ENCODE results near the gene TDRD9.

The TDRD9 gene

DNA sequence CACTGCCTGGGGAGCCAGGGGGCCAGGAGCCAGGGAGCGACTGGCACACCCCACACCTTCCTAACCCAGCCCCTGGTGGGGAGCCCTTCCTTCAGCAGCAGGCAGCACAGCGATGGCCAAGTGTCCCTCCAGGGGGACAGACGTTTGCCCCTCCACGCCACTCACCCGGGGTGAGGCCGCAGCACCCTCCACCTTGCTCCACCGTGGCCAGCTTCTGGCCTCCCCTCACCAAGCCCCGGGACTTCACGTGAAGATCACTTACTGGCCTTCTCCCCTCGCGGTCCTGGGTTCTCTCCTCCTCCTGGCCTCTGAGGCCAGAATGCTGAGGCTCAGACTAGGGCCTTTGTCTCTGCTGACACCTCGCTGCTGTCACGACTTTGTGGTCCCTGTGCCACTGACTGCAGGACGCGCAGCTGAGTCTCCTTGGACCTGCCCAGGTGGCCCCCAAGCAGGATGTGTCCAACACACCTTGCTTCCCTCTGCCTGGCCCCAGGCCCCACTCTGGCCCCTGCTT is 153.8 kb downstream of the TDRD9 start:
- DNase-seq (ENCODE audit: insufficient read length, low spot score) (peak; percentile 11), FAIRE-seq (no peak)
- TF ChIP-seq POLR2A (IDR thresholded peaks at IDR 0.05; ENCODE audit: low read depth, low read length) = no peak
- TF ChIP-seq POLR2AphosphoS5 (IDR thresholded peaks at IDR 0.05; ENCODE audit: low read depth, low read length) = no peak
- TF ChIP-seq TAF1 (IDR thresholded peaks at IDR 0.05; ENCODE audit: low read depth, low read length) = no peak
- no peak for TF ChIP-seq PAX5 (IDR thresholded peaks at IDR 0.05; ENCODE audit: insufficient read depth, low read length, severe bottlenecking)
- TF ChIP-seq SPI1 (IDR thresholded peaks at IDR 0.05; ENCODE audit: low read depth, low read length) = no peak
- no peak for TF ChIP-seq POU2F2 (IDR thresholded peaks at IDR 0.05; ENCODE audit: low read depth, low read length)

- TF ChIP-seq SPI1 (IDR thresholded peaks at IDR 0.05; ENCODE audit: low read depth, low read length) = no peak
- no peak for TF ChIP-seq TAF1 (IDR thresholded peaks at IDR 0.05; ENCODE audit: low read depth, low read length)
- TF ChIP-seq POU2F2 (IDR thresholded peaks at IDR 0.05; ENCODE audit: low read depth, low read length) = no peak
- TF ChIP-seq PAX5 (IDR thresholded peaks at IDR 0.05; ENCODE audit: insufficient read depth, low read length, severe bottlenecking) = no peak
- FAIRE-seq = no peak
- DNase-seq (ENCODE audit: insufficient read length, low spot score) = no peak
Measured at GRCh38 chr14:104082807-104083206, 154.6 kb downstream of the TDRD9 start.

GRCh38 chr14:104084251-104085002 is 156.2 kb downstream of the TDRD9 start:
- TF ChIP-seq PAX5 (IDR thresholded peaks at IDR 0.05; ENCODE audit: insufficient read depth, low read length, severe bottlenecking) = no peak
- TF ChIP-seq SPI1 (IDR thresholded peaks at IDR 0.05; ENCODE audit: low read depth, low read length) = no peak
- TF ChIP-seq POLR2AphosphoS5 (IDR thresholded peaks at IDR 0.05; ENCODE audit: low read depth, low read length) = no peak
- no peak for TF ChIP-seq POU2F2 (IDR thresholded peaks at IDR 0.05; ENCODE audit: low read depth, low read length)
- no peak for TF ChIP-seq POLR2A (IDR thresholded peaks at IDR 0.05; ENCODE audit: low read depth, low read length)
- TF ChIP-seq TAF1 (IDR thresholded peaks at IDR 0.05; ENCODE audit: low read depth, low read length) = no peak
- FAIRE-seq (no peak), DNase-seq (ENCODE audit: insufficient read length, low spot score) (no peak)

GRCh38 chr14:104085032-104085888 is 157.0 kb downstream of the TDRD9 start, which contains the start of gene ASPG:
ASPG (plus strand) TSS chr14:104085700; CDS start chr14:104085771, 71 bp downstream.
- TF ChIP-seq POU2F2 (IDR thresholded peaks at IDR 0.05; ENCODE audit: low read depth, low read length) (no peak), POLR2A (IDR thresholded peaks at IDR 0.05; ENCODE audit: low read depth, low read length) (no peak), TAF1 (IDR thresholded peaks at IDR 0.05; ENCODE audit: low read depth, low read length) (no peak), SPI1 (IDR thresholded peaks at IDR 0.05; ENCODE audit: low read depth, low read length) (no peak), POLR2AphosphoS5 (IDR thresholded peaks at IDR 0.05; ENCODE audit: low read depth, low read length) (no peak), PAX5 (IDR thresholded peaks at IDR 0.05; ENCODE audit: insufficient read depth, low read length, severe bottlenecking) (no peak)
- no peak for FAIRE-seq
- peak; percentile 39 for DNase-seq (ENCODE audit: insufficient read length, low spot score)

DNA sequence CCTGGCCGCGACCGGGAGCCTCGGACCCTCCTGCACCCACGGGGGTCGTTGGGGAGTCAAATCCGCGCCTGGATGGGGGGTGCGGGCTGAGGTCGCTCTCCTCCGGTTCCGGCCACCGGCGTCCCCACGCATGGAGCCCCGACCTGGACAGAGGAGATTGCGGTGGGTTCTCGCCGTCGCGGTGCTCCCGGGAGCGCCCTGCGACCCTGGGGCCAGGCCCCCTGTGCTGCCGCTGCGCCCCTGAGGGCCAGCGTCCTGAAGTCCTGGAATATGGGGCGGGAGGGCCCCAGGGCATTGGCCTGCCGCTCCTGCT is 157.6 kb downstream of the TDRD9 start:
- FAIRE-seq = no peak

DNA sequence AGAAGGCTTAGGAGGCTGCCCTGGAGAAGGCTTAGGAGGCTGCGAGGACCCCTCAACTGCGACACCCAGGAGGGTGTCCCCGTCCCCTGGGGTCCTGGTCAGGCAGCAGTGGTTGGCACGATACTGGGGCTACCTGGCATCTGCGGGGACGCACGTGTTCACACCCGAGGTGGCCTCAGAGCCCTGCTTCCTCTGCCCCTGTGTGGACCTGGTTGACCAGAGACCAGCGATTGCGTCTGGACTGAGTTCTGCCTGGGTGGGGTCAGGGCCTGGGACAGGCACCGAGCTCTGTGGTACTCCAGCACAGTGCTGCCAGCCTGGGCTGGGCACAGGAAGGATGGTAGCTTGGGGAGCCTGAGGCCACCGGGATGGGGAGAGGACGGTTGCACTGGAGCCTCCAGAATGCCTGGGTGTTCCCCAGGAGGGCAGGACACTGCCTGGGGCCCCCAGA is 158.0 kb downstream of the TDRD9 start:
- TF ChIP-seq POLR2AphosphoS5 (IDR thresholded peaks at IDR 0.05; ENCODE audit: low read depth, low read length) (no peak), TAF1 (IDR thresholded peaks at IDR 0.05; ENCODE audit: low read depth, low read length) (no peak), POU2F2 (IDR thresholded peaks at IDR 0.05; ENCODE audit: low read depth, low read length) (no peak), SPI1 (IDR thresholded peaks at IDR 0.05; ENCODE audit: low read depth, low read length) (no peak), POLR2A (IDR thresholded peaks at IDR 0.05; ENCODE audit: low read depth, low read length) (no peak), PAX5 (IDR thresholded peaks at IDR 0.05; ENCODE audit: insufficient read depth, low read length, severe bottlenecking) (no peak)
- DNase-seq (ENCODE audit: insufficient read length, low spot score) (peak; percentile 11), FAIRE-seq (no peak)

More for the DNA sequence above, 157.6 kb downstream of the TDRD9 start:
- peak; percentile 13 for DNase-seq (ENCODE audit: insufficient read length, low spot score)
- no peak for TF ChIP-seq PAX5 (IDR thresholded peaks at IDR 0.05; ENCODE audit: insufficient read depth, low read length, severe bottlenecking)
- TF ChIP-seq POLR2AphosphoS5 (IDR thresholded peaks at IDR 0.05; ENCODE audit: low read depth, low read length) = no peak
- TF ChIP-seq SPI1 (IDR thresholded peaks at IDR 0.05; ENCODE audit: low read depth, low read length) = no peak
- no peak for TF ChIP-seq POLR2A (IDR thresholded peaks at IDR 0.05; ENCODE audit: low read depth, low read length)
- no peak for TF ChIP-seq TAF1 (IDR thresholded peaks at IDR 0.05; ENCODE audit: low read depth, low read length)
- TF ChIP-seq POU2F2 (IDR thresholded peaks at IDR 0.05; ENCODE audit: low read depth, low read length) = no peak

GRCh38 chr14:104086661-104087461 is 158.6 kb downstream of the TDRD9 start:
- DNase-seq (ENCODE audit: insufficient read length, low spot score) (peak; percentile 17), FAIRE-seq (no peak)
- no peak for TF ChIP-seq TAF1 (IDR thresholded peaks at IDR 0.05; ENCODE audit: low read depth, low read length)

DNA sequence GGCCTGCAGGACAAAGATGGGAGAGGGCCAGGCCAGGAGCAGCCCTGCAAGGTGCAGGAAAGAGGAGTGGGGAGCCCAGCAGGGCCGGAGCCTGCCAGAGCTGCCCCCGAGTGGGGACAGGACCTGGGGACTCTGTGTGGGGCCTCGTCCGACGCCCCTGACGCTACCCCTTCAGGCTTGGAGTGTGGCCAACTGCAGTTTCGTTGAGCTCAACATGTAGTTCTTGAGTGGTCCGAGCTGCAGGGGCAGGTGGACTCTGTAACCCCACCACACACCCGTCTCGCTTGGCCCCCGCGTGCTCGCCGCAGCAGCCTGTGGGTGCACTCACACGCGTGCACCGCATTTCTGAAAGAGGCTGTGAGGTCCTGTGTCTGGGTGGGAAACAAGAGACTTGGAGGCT is 159.2 kb downstream of the TDRD9 start:
- TF ChIP-seq POU2F2 (IDR thresholded peaks at IDR 0.05; ENCODE audit: low read depth, low read length) = no peak
- TF ChIP-seq TAF1 (IDR thresholded peaks at IDR 0.05; ENCODE audit: low read depth, low read length) = no peak
- TF ChIP-seq POLR2A (IDR thresholded peaks at IDR 0.05; ENCODE audit: low read depth, low read length) = no peak
- no peak for TF ChIP-seq PAX5 (IDR thresholded peaks at IDR 0.05; ENCODE audit: insufficient read depth, low read length, severe bottlenecking)
- no peak for TF ChIP-seq POLR2AphosphoS5 (IDR thresholded peaks at IDR 0.05; ENCODE audit: low read depth, low read length)
- TF ChIP-seq SPI1 (IDR thresholded peaks at IDR 0.05; ENCODE audit: low read depth, low read length) = no peak
- DNase-seq (ENCODE audit: insufficient read length, low spot score) (no peak), FAIRE-seq (no peak)

All from GM12891 (cell line).